OCI-LY7 (cell line): ENCODE data around the gene MZB1.

ENCODE experiments used
- CTCF ChIP-seq: fragments of 200-600 bp; sonication (generic); conservative IDR thresholded peaks from 2 replicates; pipeline ENCODE4 v1.5.1; 2014; ENCODE audit warnings: mild to moderate bottlenecking, antibody characterized with exemption, low read length, moderate library complexity, mixed read lengths
- EZH2phosphoT487 ChIP-seq: fragments of 200-600 bp; sonication (generic); IDR thresholded peaks from 2 replicates; pipeline ENCODE4 v1.6.1; 2018; ENCODE audit warnings: low read depth, borderline replicate concordance, mild to moderate bottlenecking, mixed run types, antibody characterized with exemption, low read length, moderate library complexity, mixed read lengths

DNA sequence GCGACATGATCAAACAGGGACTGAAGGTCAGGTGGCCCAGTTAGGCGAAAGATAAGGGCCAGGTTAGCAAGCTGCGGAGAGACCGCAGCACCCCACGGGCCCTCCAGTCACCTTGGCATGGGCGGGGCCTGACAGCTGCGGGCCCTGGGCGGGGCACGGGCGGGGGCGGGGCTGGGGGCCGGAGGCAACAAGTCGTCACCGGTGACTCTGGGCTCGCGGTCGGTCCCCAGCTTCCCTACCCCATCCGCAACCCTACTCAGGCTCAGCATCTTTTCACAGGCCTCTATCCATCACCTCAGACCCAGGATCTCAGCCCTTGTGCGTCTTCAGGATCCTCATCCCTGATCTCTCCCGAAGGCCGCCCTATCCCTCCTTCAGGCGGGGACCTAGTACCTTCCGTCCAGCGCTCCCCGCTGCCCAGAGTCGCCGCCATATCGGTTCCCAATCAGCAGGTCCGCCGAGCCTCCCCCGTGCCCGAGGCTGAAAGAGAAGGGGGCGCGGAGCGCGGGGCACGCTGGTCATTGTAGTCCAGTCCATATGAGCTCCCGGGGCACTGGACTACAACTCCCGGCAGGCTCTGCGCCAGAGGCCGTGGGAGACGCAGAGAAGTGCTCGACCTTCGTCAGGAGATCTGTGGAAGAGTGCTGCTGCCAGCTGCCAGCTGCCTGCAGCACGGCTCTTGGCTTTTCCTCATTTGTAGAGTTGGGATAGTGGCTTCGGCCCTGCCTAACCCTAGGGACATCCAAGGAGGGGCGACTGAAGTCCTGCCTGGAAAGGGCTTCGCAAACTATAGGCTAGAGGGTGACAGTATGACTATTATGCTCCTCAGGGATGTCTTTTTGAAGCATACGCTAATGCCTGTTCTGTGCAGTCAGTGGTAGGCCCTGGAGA, 49.5 kb upstream of the MZB1 start, which contains the start of gene DNAJC18:
- TF ChIP-seq CTCF: no peak
- no peak for TF ChIP-seq EZH2phosphoT487
